D721Med (cell line): ENCODE data around the gene TPH2.

Source experiments
- DNase-seq: peaks from one replicate; pipeline ENCODE4 v3.0.0; 2011; ENCODE audit warnings: low spot score; ENCODE audit not compliant: insufficient read length
- FAIRE-seq: peaks from 2 replicates; lab custom pipeline; 2011; peaks lifted over from hg19 to GRCh38; lab: Jason Lieb, UNC
- CTCF ChIP-seq: IDR thresholded peaks from 2 replicates; pipeline ENCODE4 v1.5.1; 2012; ENCODE audit warnings: mild to moderate bottlenecking, control low read depth; ENCODE audit not compliant: insufficient read depth; ENCODE audit errors: missing control alignments

Gene TPH2

GRCh38 chr12:71938728-71939385 lies at the start of gene TPH2:
Gene TPH2 (plus strand): TSS chr12:71938845. CDS start chr12:71938987, 142 bp downstream.
- DNase-seq: no peak
- FAIRE-seq: no peak

GRCh38 chr12:71890475-71890874 lies 48.2 kb upstream of the TPH2 start:
- no peak for FAIRE-seq
- no peak for DNase-seq
- TF ChIP-seq CTCF: no peak

More at GRCh38 chr12:71938728-71939385, at the start of gene TPH2:
- TF ChIP-seq CTCF: peak; percentile 79

GRCh38 chr12:71892059-71892458 lies 46.6 kb upstream of the TPH2 start:
- DNase-seq (no peak), FAIRE-seq (peak; percentile 67)
- TF ChIP-seq CTCF: no peak

- no peak for TF ChIP-seq CTCF
- no peak for DNase-seq
- FAIRE-seq: peak; percentile 32
Measured at GRCh38 chr12:71896205-71896882, 42.3 kb upstream of the TPH2 start.

- DNase-seq (no peak), FAIRE-seq (no peak)
- peak; percentile 45 for TF ChIP-seq CTCF
Measured at GRCh38 chr12:71900091-71900490, 38.6 kb upstream of the TPH2 start.

GRCh38 chr12:71904629-71905028 lies 34.0 kb upstream of the TPH2 start:
- TF ChIP-seq CTCF: no peak
- FAIRE-seq (no peak), DNase-seq (no peak)

- DNase-seq: no peak
- no peak for TF ChIP-seq CTCF
- FAIRE-seq: no peak
Measured at GRCh38 chr12:71935594-71935993, 3.1 kb upstream of the TPH2 start.
